Vagina (tissue), 2 donors: ENCODE results near the gene RFX6. TPM values are rescaled to one million over a fixed set of nuclear protein-coding genes. Genes with fewer than 3 reads are reported as not detected.

Experiments
- DNase-seq, 2 donors: peaks; one replicate each; pipeline ENCODE4 v3.0.0-alpha.2; 2017; ENCODE audit errors: extremely low spot score in 2 of 2
- H3K27ac ChIP-seq: fragments of 200-600 bp; sonication (generic); one replicate; pipeline ENCODE4 v1.5.1; 2019
- H3K27me3 ChIP-seq: fragments of 200-600 bp; sonication (generic); one replicate; pipeline ENCODE4 v1.5.1; 2019
- H3K36me3 ChIP-seq, 2 donors: fragments of 200-600 bp; sonication (generic); one replicate each; pipeline ENCODE4 v1.5.1; 2017 to 2019
- H3K4me1 ChIP-seq: fragments of 200-600 bp; sonication (generic); one replicate; pipeline ENCODE4 v1.5.1; 2019
- H3K4me3 ChIP-seq, 2 donors: fragments of 200-600 bp; sonication (generic); 1 replicate in 1 of 2; 2 replicates in 1 of 2; pipeline ENCODE4 v1.5.1; 2016 to 2019
- H3K9me3 ChIP-seq: fragments of 200-600 bp; sonication (generic); one replicate; pipeline ENCODE4 v1.5.1; 2019
- CTCF ChIP-seq, 3 experiments: fragments of 450-650 bp in 2 of 3; fragments of 200-600 bp in 1 of 3; sonication (generic) in 1 of 3; IDR thresholded peaks; one replicate each; pipeline ENCODE4 v1.5.1; 2017 to 2019; ENCODE audit warnings: antibody characterized with exemption in 3 of 3, mild to moderate bottlenecking in 2 of 3, moderate library complexity in 2 of 3
- POLR2A ChIP-seq, 2 donors: fragments of 450-650 bp; IDR thresholded peaks; one replicate each; pipeline ENCODE4 v1.6.1; 2017; ENCODE audit warnings: antibody characterized with exemption in 2 of 2, mild to moderate bottlenecking in 2 of 2, moderate library complexity in 2 of 2
- POLR2AphosphoS5 ChIP-seq, 2 donors: sonication (generic); formaldehyde crosslinking; IDR thresholded peaks; one replicate each; pipeline ENCODE4 v1.9.0; 2017; ENCODE audit warnings: antibody characterized with exemption in 2 of 2, mild to moderate bottlenecking in 2 of 2, low read depth in 1 of 2; ENCODE audit not compliant: insufficient read depth in 1 of 2
- intact Hi-C: fragments of 100-400 bp; cut with DNase I; formaldehyde crosslinking; loops from one replicate; pipeline ENCODE4 v1.15.1; 2023
- total RNA-seq: library from RNA; depleted of rRNA; stranded (reverse); fragments of >200 nt; gene quantifications from one replicate; pipeline ENCODE4 v1.2.3, GENCODE V29; 2016

RFX6 gene
- total RNA-seq, 1 donor from 2014 or later: not detected

- no peak for DNase-seq
- no peaks in the 10 kb centered on the region for H3K4me1 ChIP-seq
- H3K36me3 ChIP-seq: no peaks in the 10 kb centered on the region
- no peak overlapping the region for H3K4me3 ChIP-seq
- intact Hi-C loops: no loop called here
- no peak overlapping the region for H3K27ac ChIP-seq
- TF ChIP-seq POLR2A (IDR thresholded peaks at IDR 0.05) (no peak), CTCF (IDR thresholded peaks at IDR 0.05) (no peak), POLR2AphosphoS5 (IDR thresholded peaks at IDR 0.05; ENCODE audit: insufficient read depth in 1 of 2, low read depth in 1 of 2) (no peak)
- H3K9me3 ChIP-seq: no peaks in the 10 kb centered on the region
- no peaks in the 10 kb centered on the region for H3K27me3 ChIP-seq
These were observed 11.8 kb downstream of the RFX6 start for GRCh38 chr6:116888732-116889360.

GRCh38 chr6:116894669-116895068, 17.6 kb downstream of the RFX6 start:
- H3K27me3 ChIP-seq: no peaks in the 10 kb centered on the region
- no peaks in the 10 kb centered on the region for H3K9me3 ChIP-seq
- H3K36me3 ChIP-seq: no peaks in the 10 kb centered on the region
- no peak overlapping the region for H3K4me3 ChIP-seq
- no peak overlapping the region for H3K27ac ChIP-seq
- no peak for TF ChIP-seq CTCF (IDR thresholded peaks at IDR 0.05)
- no peak for TF ChIP-seq POLR2A (IDR thresholded peaks at IDR 0.05)
- no peak for TF ChIP-seq POLR2AphosphoS5 (IDR thresholded peaks at IDR 0.05; ENCODE audit: insufficient read depth in 1 of 2, low read depth in 1 of 2)
- intact Hi-C loops: no loop called here
- no peak for DNase-seq
- no peaks in the 10 kb centered on the region for H3K4me1 ChIP-seq

- no peaks in the 10 kb centered on the region for H3K9me3 ChIP-seq
- intact Hi-C loops: no loop called here
- H3K4me1 ChIP-seq: no peaks in the 10 kb centered on the region
- H3K27ac ChIP-seq: no peak overlapping the region
- no peaks in the 10 kb centered on the region for H3K27me3 ChIP-seq
- DNase-seq: no peak
- H3K4me3 ChIP-seq: no peak overlapping the region
- TF ChIP-seq POLR2A (IDR thresholded peaks at IDR 0.05) (no peak), CTCF (IDR thresholded peaks at IDR 0.05) (no peak), POLR2AphosphoS5 (IDR thresholded peaks at IDR 0.05; ENCODE audit: insufficient read depth in 1 of 2, low read depth in 1 of 2) (no peak)
- H3K36me3 ChIP-seq: no peaks in the 10 kb centered on the region
These were observed 18.9 kb downstream of the RFX6 start for GRCh38 chr6:116895935-116896334.

GRCh38 chr6:116902634-116903033, 25.6 kb downstream of the RFX6 start:
- H3K27me3 ChIP-seq: no peaks in the 10 kb centered on the region
- no peak for DNase-seq
- no peak overlapping the region for H3K4me3 ChIP-seq
- TF ChIP-seq POLR2AphosphoS5 (IDR thresholded peaks at IDR 0.05; ENCODE audit: insufficient read depth in 1 of 2, low read depth in 1 of 2) (no peak), POLR2A (IDR thresholded peaks at IDR 0.05) (no peak), CTCF (IDR thresholded peaks at IDR 0.05) (no peak)
- no peaks in the 10 kb centered on the region for H3K9me3 ChIP-seq
- intact Hi-C loops: no loop called here
- no peaks in the 10 kb centered on the region for H3K4me1 ChIP-seq
- H3K27ac ChIP-seq: no peak overlapping the region
- H3K36me3 ChIP-seq: no peaks in the 10 kb centered on the region

- H3K4me1 ChIP-seq: no peaks in the 10 kb centered on the region
- H3K9me3 ChIP-seq: no peaks in the 10 kb centered on the region
- H3K27ac ChIP-seq: no peak overlapping the region
- DNase-seq: no peak
- intact Hi-C loops: no loop called here
- H3K27me3 ChIP-seq: no peaks in the 10 kb centered on the region
- no peak overlapping the region for H3K4me3 ChIP-seq
- no peak for TF ChIP-seq CTCF (IDR thresholded peaks at IDR 0.05)
- no peak for TF ChIP-seq POLR2A (IDR thresholded peaks at IDR 0.05)
- no peak for TF ChIP-seq POLR2AphosphoS5 (IDR thresholded peaks at IDR 0.05; ENCODE audit: insufficient read depth in 1 of 2, low read depth in 1 of 2)
- H3K36me3 ChIP-seq: no peaks in the 10 kb centered on the region
These were observed 46.0 kb downstream of the RFX6 start for GRCh38 chr6:116922853-116923548.
